Cardiac septum (tissue), 1 donor: ENCODE data around the gene MPV17L. TPM values are rescaled to one million over a fixed set of nuclear protein-coding genes. Genes with fewer than 3 reads are reported as not detected.
"Not testable (repeated sequence)": the region's sequence is repeated elsewhere in the genome, so short reads cannot be mapped to it uniquely, and the experiment has no call there.

Source experiments
- DNase-seq: peaks from one replicate; pipeline ENCODE4 v3.0.0-alpha.2; 2020; ENCODE audit warnings: low spot score
- intact Hi-C: fragments of 100-400 bp; cut with DNase I; formaldehyde crosslinking; loops from one replicate; pipeline ENCODE4 v1.14.0; 2022
- total RNA-seq: library from RNA; stranded (reverse); fragmentation: NEBNext Ultra II Directional; extraction: Animal tissue kit (Norgen Biotek cat#: 25700); gene quantifications from one replicate; pipeline ENCODE4 v1.2.1, GENCODE V29; 2021
- donor health status: DM: no; HTN: no; CAD: no.

Gene MPV17L
- total RNA-seq, 1 donor from 2014 or later: 5.4 TPM

GRCh38 chr16:15404091-15404490 lies 8.5 kb downstream of the MPV17L start:
- intact Hi-C loops, DNase-seq: not testable (repeated sequence)

DNA sequence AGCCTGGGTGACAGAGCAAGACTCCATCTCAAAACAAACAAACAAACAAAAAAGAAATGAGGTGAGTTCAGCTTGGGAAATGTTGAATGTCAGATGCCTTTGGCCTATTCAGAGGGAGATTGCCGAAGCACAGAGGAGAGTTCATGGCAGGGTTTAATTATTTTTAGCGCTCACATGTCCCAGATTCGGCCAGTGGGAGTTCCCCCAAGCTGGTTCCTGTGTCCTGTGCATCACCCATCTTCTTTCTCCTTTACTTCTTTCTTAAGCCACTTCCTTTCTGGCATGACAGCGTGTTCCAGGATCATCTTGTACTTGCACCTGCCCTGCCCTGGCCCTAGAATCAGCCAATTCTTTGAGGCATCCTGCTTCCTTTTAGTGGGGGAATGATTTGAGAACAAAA lies 9.2 kb downstream of the MPV17L start:
- intact Hi-C loops: no loop called here
- no peak for DNase-seq

GRCh38 chr16:15407756-15408155 lies 12.2 kb downstream of the MPV17L start:
- DNase-seq, intact Hi-C loops: not testable (repeated sequence)

DNA sequence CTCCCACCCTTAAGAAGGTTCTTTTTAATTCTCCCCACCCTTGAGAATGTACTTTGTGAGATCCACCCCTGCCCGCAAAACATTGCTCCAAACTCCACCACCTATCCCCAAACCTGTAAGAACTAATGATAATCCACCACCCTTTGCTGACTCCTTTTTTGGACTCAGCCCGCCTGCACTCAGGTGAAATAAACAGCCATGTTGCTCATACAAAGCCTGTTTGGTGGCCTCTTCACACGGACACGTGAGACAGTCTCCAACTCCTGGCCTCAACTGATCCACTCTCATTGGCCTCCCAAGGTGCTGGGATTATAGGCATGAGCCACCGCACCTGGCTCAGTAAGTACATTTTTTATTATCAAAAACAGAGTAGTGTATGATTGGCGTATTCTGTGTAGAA lies 13.9 kb downstream of the MPV17L start:
- DNase-seq, intact Hi-C loops: not testable (repeated sequence)

GRCh38 chr16:15415511-15415985 lies 20.0 kb downstream of the MPV17L start:
- intact Hi-C loops: no loop called here
- DNase-seq: no peak

DNA sequence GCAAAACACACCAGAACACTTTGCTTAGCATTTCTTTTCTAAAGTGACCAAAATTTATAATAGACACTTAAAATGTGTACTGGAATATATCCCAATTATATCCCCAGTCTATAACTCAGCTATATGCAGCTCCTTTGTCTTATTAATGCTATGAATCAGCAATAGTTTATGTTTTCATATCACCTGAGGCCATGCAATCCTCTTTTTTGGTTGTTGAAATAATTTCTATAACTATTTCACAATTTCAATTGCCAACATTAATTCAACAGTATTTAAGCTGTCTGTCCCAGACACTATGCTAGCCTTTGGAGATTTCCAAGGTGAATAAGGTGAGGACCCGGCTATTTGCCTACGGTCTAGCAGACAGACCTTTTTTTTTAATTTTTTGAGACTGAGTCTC lies 21.6 kb downstream of the MPV17L start:
- intact Hi-C loops: no loop called here

GRCh38 chr16:15418206-15418605 lies 22.7 kb downstream of the MPV17L start:
- intact Hi-C loops: no loop called here
- no peak for DNase-seq

More for the DNA sequence above, 21.6 kb downstream of the MPV17L start:
- no peak for DNase-seq

GRCh38 chr16:15421696-15422095 lies 26.1 kb downstream of the MPV17L start:
- DNase-seq: not testable (repeated sequence)
- intact Hi-C loops: loop anchor here (10.0 kb wide), 1 partner anchor 283 kb away; no protein-coding TSS in a partner anchor

DNA sequence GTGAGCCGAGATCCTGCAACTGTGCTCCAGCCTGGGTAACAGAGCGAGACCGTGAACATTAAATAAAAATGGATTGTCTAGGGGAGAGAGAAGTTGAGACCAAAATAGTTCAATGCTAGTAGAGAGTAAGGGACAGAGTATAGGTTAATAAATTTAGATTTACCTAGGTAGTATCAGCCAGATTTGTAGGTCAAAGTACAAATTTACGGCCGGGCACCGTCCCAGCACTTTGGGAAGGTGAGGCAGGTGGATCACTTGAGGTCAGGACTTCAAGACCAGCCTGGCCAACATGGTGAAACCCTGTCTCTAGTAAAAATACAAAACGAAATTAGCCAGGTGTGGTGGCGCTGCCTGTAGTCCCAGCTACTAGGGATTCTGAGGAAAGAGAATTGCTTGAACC lies 26.7 kb downstream of the MPV17L start:
- intact Hi-C loops: loop anchor here (10.0 kb wide), 1 partner anchor 283 kb away; no protein-coding TSS in a partner anchor
- no peak for DNase-seq

DNA sequence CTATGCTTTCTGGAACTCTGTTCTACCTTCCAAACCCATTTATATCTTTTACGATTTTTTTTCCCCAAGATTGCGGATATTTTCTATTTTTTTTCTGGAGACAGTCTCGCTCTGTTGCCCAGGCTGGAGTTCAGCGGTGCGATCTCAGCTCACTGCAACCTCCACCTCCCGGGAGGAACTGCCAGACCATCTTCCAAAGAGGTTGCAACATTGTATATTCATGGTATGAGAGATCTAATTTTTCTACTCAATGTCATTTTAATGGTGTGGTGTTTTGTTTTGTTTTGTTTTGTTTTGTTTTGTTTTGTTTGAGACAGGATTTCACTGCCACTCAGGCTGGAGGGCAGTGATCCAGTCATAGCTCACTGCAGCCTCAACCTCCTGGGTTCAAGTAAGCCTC lies 30.3 kb downstream of the MPV17L start:
- intact Hi-C loops: loop anchor here (2.0 to 10.0 kb wide), 3 partner anchors 125 to 279 kb away; partner anchors contain the start of gene MARF1
- DNase-seq: no peak

DNA sequence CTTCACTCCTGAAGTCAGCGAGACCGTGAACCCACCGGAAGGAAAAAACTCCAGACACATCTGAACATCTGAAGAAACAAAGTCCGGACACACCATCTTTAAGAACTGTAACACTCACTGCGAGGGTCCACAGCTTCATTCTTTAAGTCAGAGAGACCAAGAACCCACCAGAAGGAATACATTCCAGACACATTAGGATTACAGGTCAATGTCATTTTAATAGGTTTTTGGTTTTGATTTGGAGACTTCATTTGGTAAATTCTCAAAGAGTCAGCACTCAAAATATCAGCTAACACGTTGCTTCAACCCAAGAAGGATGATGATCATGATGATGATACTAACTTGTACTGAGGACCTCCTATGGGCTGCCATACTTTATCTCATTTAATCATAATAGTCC lies 31.2 kb downstream of the MPV17L start:
- DNase-seq: no peak
- intact Hi-C loops: loop anchor here (2.0 to 10.0 kb wide), 3 partner anchors 124 to 278 kb away; partner anchors contain the start of gene MARF1

DNA sequence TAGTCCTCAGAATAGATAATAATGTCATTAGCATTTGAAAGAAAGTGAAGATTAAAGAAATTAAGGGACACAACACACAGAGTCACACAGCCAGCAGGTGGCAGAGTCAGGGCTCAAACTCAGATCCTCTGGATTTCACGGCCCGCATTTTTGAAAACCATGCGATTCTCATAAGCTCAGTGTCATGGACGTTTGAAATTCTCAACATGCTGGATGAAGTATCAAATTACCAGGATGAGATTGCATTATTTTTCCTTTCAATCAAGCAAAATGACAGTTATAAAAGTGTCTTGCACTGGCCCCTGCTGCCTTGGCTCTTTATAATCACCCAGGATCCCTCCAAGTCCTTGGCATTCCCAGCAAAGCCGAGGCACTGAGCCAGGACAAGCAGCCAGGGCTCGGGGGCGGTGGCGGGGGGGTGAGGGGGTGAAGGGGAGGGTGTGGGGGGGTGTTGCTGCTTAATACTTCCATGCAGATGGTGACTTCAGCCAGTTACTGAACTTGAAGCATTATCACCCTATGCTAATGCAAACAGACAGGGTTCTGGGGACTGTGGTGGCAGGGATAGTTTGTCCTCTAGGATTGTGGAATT lies 32.2 kb downstream of the MPV17L start:
- DNase-seq: no peak
- intact Hi-C loops: loop anchor here (2.0 to 10.0 kb wide), 3 partner anchors 123 to 277 kb away; partner anchors contain the start of gene MARF1

GRCh38 chr16:15430884-15431283 lies 35.3 kb downstream of the MPV17L start:
- intact Hi-C loops, DNase-seq: not testable (repeated sequence)

DNA sequence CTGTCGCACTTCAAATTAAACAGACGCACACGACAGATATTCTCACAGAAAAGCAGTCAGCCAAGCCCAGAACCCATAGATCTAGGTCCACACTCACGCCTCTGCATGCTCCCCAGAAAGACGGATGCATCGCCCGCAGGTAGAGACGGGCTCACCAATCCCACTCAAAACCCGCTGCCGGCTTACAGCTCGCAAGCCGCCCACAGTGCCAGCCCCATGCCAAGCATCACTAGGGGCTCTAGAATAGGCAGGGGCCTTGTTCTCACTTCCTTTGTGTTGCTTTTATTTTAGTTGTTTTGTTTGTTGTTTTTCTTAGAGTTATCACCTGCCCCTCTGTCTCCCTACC lies 38.5 kb downstream of the MPV17L start:
- no peak for DNase-seq
- intact Hi-C loops: no loop called here

- intact Hi-C loops: no loop called here
- peak; percentile 84 for DNase-seq
Measured at GRCh38 chr16:15434425-15435215, 39.1 kb downstream of the MPV17L start, which contains the start of gene BMERB1. Gene BMERB1 (plus strand): TSS chr16:15434588. CDS start chr16:15434654, 66 bp downstream.

DNA sequence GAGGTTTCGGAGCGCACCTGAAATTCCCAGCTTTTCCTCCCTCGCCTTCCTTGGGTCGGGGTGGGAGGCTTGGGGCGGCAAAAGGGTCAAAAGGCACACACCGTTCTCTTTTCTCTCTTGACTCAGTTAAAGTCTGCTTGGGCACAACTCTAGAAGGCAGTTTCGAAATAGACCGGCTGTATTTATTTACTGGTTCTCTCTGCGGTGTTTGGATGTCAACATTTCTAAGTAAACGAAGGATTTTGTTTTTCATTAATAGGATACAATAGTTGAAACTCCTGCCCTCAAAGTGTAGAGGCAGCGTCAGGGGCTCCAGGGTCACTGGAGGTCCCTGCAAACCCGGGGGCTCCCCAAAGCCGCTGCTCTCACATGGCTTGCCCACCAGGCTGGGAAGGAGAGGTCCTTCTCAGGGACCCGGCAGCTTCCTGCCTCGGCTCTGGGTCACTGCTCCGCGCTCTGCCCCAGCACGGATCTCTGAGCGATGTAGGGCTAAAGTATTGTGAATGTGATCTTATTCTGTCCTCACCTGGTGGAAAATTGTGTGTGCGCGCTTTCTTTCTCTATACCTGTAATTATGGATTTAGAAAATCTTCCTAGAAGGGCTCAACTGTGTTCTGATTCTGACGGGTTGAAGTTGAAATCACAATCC lies 39.8 kb downstream of the MPV17L start:
- intact Hi-C loops: no loop called here
- DNase-seq: no peak

- no peak for DNase-seq
- intact Hi-C loops: no loop called here
Measured at GRCh38 chr16:15439102-15439501, 43.5 kb downstream of the MPV17L start.

- intact Hi-C loops: no loop called here
- DNase-seq: no peak
Measured at GRCh38 chr16:15439521-15439920, 44.0 kb downstream of the MPV17L start.

DNA sequence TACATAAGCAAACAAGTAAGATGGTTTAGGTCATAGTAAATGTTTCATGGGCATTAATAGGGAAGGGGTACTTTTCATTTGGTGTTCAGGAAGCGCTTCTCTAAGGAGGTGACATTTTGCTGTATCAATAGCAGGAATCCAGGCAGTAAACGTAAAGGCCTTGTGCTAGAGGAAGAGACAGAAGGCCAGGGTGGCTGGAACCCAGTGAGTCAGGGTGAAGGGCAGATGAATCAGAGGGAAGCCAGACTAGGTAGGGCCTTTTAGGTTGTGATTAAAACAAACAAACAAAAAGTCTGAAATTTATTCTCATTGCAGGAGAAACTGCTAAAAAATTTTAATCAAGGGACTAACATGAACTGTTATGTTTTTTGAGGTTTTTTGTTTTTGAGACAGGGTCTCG lies 45.3 kb downstream of the MPV17L start:
- DNase-seq: no peak
- intact Hi-C loops: loop anchor here (5.0 kb wide), 1 partner anchor 56 kb away; no protein-coding TSS in a partner anchor

DNA sequence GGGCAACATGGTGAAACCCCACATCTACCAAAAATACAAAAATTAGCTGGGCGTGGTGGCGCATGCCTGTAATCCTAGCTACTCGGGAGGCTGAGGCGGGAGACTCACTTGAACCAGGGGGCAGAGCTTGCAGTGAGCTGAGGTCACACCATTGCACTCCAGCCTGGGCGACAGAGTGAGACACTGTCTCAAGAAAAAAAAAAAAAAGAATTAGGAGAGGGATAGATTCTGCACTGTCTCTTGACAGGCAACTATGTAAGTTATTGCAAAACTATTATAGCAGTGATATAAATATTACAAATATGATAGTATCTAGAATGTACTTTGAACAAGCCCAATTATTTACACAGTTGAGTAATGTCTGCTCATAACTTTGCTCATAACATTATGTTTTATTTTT lies 46.6 kb downstream of the MPV17L start:
- intact Hi-C loops: loop anchor here (5.0 kb wide), 1 partner anchor 55 kb away; no protein-coding TSS in a partner anchor
- not testable (repeated sequence) for DNase-seq
